ENCODE data around the gene PTPRS.

DNA sequence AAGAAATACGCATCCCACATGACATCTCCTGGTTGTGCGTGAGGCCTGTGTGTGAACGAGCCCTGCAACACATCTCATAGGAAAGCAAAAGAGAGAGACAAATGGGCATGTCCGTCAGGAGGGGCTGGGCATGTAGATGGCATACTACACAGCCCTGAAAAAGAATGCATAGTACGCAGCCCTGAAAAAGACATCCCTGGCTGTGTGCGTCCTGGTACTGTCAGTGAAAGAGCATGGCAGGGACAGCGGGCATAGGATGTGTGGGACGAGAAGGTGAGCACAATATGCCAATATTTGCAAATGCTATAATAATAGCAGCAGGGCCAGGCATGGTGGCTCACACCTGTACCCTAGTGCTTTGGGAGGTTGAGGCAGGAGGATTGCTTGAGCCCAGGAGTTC, 28.6 kb downstream of the PTPRS start:
- no peak for TF ChIP-seq EZH2 (IDR thresholded peaks at IDR 0.05; ENCODE audit: insufficient read depth, low read length)
- TF ChIP-seq, protein P1, sequence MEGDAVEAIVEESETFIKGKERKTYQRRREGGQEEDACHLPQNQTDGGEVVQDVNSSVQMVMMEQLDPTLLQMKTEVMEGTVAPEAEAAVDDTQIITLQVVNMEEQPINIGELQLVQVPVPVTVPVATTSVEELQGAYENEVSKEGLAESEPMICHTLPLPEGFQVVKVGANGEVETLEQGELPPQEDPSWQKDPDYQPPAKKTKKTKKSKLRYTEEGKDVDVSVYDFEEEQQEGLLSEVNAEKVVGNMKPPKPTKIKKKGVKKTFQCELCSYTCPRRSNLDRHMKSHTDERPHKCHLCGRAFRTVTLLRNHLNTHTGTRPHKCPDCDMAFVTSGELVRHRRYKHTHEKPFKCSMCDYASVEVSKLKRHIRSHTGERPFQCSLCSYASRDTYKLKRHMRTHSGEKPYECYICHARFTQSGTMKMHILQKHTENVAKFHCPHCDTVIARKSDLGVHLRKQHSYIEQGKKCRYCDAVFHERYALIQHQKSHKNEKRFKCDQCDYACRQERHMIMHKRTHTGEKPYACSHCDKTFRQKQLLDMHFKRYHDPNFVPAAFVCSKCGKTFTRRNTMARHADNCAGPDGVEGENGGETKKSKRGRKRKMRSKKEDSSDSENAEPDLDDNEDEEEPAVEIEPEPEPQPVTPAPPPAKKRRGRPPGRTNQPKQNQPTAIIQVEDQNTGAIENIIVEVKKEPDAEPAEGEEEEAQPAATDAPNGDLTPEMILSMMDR (IDR thresholded peaks at IDR 0.05; ENCODE audit: insufficient read depth, low read depth, low read length), result no peak
